Ammon's horn (tissue), 1 donor: ENCODE data around the gene RNF25.

Source experiments
- DNase-seq: peaks from one replicate; pipeline ENCODE4 v3.0.0-alpha.2; 2016; ENCODE audit warnings: low spot score

Gene RNF25

GRCh38 chr2:218680061-218680460, 8.3 kb upstream of the RNF25 start:
- DNase-seq = no peak

DNA sequence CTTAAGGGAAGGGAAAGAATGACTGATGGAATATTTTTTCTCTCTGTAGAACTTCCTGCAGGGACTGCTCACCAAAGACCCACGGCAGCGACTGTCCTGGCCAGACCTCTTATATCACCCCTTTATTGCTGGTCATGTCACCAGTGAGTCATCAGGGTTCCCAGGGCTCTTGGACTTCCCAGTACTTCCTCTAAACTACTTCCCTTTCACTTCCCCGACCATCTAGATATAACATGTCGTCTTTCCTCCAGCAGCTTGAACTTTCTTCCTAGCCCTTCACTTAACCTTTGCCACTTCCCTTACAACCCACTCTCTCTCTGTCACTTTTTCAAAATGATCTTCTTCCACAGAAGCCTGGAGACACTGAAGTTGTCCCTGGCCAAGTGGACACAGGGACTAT, 7.3 kb upstream of the RNF25 start:
- DNase-seq = no peak

DNA sequence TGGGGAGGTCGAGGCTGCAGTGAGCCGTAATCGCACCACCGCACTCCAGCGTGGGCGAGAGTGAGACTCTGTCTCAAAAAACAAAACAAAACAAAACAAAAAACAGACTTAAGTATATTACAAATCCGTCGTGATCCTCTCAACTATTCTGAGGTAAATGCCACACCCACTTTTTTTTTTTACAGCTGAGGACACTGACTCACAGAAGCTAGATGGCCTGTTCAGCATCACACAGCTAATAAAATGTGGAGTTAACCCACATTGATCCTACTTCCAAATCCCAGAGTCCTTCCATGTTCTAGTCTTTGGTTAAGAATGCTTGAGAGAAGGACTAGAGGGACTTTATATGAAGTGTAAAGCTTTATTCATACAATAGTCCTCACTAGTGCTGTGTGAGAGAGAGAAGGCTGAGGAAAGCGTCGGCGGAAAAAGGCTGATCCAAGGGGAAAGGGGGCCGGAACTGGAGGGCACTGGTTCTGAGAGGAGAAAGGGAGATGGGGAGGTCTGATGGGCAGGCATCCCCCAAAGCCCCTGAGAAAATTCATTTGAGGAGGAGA, 627 bp downstream of the RNF25 start:
- DNase-seq = no peak

DNA sequence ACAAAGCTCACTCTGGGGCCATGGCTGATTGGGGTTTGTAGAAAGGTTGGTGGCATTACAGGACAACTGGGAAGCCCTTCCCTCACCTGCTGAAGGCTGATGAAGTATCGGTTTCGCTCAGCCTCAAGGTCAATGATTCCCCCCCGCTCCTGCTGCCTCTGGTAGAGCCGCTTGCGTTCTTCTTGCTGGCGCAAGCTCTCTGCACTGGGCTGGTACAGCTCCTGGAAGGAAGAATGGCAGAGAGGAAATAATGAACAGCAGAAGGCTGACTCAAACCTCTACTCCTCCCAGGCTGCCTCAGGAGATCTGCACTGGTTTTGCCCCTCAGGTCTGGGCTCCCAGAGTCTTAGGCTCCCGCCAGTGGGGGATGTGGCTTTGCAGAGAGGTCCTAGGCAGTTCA, 7.1 kb downstream of the RNF25 start:
- no peak for DNase-seq

GRCh38 chr2:218663901-218664300, 7.9 kb downstream of the RNF25 start:
- no peak for DNase-seq

GRCh38 chr2:218662827-218663226, 9.0 kb downstream of the RNF25 start:
- DNase-seq = no peak

DNA sequence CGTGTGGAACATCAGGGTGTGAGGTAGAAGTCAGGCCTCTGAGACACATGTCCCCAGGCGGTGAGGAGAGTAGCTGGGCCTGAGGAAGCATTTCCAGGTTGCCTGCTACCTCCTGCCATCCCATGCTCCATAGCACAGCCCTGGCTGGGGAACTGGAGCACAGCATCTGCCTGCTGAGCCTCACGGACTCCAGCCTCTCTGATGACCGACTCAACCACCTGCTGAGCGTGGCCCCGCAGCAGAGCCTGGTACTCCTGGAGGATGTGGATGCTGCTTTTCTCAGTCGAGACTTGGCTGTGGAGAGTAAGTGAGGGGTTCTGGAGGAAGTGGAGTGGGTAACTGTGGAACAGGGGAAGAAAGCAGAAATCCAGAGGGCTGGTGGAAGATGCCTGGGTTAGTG, 9.4 kb downstream of the RNF25 start:
- no peak for DNase-seq

GRCh38 chr2:218659988-218660358, 11.8 kb downstream of the RNF25 start:
- no peak for DNase-seq

- peak; percentile 95 for DNase-seq
Measured at GRCh38 chr2:218659258-218659987, 12.4 kb downstream of the RNF25 start, which contains the start of the genes BCS1L and ZNF142. BCS1L (plus strand) TSS chr2:218659683; CDS start chr2:218660988, 1,305 bp downstream. ZNF142 (minus strand) TSS chr2:218659623; CDS start chr2:218656429, 3,194 bp downstream.

DNA sequence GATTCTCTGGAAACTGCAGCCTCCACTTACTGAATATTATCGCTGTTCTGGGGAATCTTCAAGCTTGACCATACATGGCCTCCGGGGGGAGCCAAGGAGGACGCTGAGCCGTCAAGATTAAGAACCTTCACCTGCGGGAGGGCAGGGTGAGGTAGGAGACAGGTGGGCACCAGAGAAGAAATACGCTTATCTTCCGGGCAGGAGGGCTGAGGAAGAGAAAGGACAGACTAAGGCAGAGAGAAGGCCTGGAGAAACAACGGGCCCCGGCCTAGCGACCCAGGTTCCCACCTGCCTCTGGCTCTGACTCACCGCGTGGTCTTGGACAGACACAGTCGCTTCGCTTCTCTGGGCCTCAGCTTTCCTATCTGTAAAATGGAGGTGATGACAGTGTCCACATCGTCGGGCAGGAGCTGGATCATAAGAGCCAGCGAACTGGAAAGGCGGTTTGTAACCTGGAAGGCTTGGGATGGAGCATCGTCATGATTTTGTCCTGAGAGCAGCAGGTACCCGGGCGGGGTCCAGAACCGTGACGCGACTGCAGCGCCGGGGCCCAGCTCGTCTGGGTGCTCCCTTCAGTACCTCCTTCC, 13.0 kb downstream of the RNF25 start:
- DNase-seq = peak; percentile 23

DNA sequence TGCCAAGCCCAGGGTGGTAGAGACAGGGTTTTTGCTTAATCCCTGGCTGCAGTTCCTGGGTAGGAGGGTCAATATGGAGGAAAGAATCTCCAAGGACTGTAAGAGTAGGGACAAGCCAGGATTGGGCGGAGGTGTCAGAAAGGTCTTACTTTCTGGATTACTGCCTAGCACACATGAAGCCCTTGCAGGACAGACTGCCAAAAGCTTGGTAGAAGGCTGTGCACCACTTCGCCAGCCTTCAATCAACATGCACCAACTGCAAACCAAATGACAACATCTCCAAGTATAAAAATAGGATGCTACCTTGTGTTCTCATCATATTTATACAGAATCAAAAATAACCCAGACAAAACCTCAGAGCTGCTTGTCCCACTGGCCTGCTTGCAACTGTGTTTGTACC, 16.1 kb downstream of the RNF25 start:
- DNase-seq = no peak

DNA sequence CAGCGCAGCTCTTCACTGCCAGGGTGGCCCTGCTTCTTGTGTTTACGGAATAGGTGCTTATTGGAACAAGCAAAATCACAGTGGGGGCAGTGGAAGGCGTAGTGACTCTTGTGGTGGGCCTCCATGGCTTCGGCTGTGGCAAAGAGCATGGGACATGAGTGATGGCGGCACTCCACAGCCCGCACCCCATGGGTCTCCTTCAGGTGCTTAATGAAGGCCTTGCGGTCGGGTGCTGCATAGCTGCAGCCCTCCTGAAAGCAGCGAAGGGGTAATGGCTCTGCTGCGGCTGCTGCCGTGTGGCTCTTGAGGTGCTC, 23.1 kb downstream of the RNF25 start:
- DNase-seq = no peak

GRCh38 chr2:218648088-218648786, 23.6 kb downstream of the RNF25 start:
- peak; percentile 74 for DNase-seq

- DNase-seq = no peak
Measured at GRCh38 chr2:218645126-218645525, 26.7 kb downstream of the RNF25 start.

- no peak for DNase-seq
Measured at GRCh38 chr2:218644721-218645120, 27.1 kb downstream of the RNF25 start.

GRCh38 chr2:218643751-218644310, 28.0 kb downstream of the RNF25 start:
- no peak for DNase-seq

GRCh38 chr2:218642786-218643185, 29.0 kb downstream of the RNF25 start:
- no peak for DNase-seq

- no peak for DNase-seq
Measured at GRCh38 chr2:218642121-218642656, 29.6 kb downstream of the RNF25 start.

DNA sequence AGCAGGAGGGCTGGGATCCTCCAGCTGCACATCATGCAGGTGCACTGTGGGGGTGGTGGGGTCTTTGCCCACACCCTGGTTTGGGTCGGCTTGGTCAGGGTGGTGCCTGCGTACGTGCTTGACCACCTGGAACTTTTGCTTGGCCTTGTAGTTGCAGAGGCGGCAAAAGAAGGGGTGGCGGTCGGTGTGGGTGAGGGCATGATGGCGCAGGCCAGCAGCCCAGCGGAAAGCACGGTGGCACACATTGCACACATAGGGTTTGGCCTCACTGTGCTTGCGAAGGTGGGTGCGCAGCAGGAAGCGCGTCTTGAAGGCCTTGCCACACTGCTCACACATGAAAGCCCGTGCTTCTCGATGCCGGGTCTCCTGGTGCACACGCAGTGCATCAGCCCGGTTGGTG, 33.4 kb downstream of the RNF25 start:
- DNase-seq = no peak

DNA sequence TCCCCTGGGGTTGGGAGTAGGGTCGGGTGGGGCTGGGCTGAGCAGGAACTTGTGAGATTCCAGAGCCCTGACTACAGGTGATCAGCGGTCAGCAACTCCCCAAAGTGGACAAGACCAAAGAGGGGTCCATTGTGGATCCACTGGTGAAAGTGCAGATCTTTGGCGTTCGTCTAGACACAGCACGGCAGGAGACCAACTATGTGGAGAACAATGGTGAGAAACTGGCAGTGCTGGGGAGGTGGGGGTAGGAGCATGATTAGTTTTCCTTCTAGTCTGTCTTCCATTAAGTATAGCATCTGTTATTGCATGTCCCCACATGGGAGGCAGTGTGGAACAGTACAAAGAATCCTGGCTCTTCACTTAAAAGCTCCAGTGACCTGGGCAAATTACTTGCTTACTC, 36.1 kb downstream of the RNF25 start:
- no peak for DNase-seq

GRCh38 chr2:218631837-218632236, 40.0 kb downstream of the RNF25 start:
- DNase-seq = no peak

GRCh38 chr2:218627939-218628338, 43.9 kb downstream of the RNF25 start:
- no peak for DNase-seq
